ENCODE measurements around the gene SMARCA2.

DNA sequence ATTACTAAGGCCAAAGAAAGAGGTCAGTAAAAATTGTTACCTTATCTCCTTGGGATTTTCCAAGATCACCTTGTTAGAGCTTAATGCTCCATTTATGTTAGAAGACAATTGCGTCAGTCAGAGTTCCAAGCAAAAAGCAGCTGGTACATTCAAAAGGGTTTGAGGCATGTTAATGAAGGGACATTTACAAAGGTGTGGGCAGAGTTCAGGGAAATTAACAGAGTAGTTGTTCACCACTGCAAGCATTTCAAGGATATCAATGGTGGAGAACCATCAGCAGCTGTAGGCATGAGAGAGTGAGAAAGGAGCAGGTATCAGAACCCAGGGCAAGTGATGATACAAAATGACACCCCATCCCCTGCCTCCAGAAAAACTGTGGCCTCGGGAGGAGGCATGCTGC lies 17.0 kb upstream of the SMARCA2 start:
- no peak for TF ChIP-seq POLR2AphosphoS5 (IDR thresholded peaks at IDR 0.05)
- no peak for TF ChIP-seq EP300 (conservative IDR thresholded peaks at IDR 0.05; ENCODE audit: poor library complexity, severe bottlenecking)
- TF ChIP-seq TAF1 (IDR thresholded peaks at IDR 0.05; ENCODE audit: low read depth) = no peak
- TF ChIP-seq, protein P1, sequence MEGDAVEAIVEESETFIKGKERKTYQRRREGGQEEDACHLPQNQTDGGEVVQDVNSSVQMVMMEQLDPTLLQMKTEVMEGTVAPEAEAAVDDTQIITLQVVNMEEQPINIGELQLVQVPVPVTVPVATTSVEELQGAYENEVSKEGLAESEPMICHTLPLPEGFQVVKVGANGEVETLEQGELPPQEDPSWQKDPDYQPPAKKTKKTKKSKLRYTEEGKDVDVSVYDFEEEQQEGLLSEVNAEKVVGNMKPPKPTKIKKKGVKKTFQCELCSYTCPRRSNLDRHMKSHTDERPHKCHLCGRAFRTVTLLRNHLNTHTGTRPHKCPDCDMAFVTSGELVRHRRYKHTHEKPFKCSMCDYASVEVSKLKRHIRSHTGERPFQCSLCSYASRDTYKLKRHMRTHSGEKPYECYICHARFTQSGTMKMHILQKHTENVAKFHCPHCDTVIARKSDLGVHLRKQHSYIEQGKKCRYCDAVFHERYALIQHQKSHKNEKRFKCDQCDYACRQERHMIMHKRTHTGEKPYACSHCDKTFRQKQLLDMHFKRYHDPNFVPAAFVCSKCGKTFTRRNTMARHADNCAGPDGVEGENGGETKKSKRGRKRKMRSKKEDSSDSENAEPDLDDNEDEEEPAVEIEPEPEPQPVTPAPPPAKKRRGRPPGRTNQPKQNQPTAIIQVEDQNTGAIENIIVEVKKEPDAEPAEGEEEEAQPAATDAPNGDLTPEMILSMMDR (IDR thresholded peaks at IDR 0.05; ENCODE audit: poor library complexity, severe bottlenecking) = no peak
- no peak for TF ChIP-seq EZH2 (IDR thresholded peaks at IDR 0.05; ENCODE audit: borderline replicate concordance, insufficient read depth, low read length, poor library complexity, severe bottlenecking)
- TF ChIP-seq, protein P2, sequence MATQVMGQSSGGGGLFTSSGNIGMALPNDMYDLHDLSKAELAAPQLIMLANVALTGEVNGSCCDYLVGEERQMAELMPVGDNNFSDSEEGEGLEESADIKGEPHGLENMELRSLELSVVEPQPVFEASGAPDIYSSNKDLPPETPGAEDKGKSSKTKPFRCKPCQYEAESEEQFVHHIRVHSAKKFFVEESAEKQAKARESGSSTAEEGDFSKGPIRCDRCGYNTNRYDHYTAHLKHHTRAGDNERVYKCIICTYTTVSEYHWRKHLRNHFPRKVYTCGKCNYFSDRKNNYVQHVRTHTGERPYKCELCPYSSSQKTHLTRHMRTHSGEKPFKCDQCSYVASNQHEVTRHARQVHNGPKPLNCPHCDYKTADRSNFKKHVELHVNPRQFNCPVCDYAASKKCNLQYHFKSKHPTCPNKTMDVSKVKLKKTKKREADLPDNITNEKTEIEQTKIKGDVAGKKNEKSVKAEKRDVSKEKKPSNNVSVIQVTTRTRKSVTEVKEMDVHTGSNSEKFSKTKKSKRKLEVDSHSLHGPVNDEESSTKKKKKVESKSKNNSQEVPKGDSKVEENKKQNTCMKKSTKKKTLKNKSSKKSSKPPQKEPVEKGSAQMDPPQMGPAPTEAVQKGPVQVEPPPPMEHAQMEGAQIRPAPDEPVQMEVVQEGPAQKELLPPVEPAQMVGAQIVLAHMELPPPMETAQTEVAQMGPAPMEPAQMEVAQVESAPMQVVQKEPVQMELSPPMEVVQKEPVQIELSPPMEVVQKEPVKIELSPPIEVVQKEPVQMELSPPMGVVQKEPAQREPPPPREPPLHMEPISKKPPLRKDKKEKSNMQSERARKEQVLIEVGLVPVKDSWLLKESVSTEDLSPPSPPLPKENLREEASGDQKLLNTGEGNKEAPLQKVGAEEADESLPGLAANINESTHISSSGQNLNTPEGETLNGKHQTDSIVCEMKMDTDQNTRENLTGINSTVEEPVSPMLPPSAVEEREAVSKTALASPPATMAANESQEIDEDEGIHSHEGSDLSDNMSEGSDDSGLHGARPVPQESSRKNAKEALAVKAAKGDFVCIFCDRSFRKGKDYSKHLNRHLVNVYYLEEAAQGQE (IDR thresholded peaks at IDR 0.05; ENCODE audit: borderline replicate concordance) = no peak
- no peak for TF ChIP-seq MXI1 (conservative IDR thresholded peaks at IDR 0.05; ENCODE audit: poor library complexity, severe bottlenecking)
- no peak for TF ChIP-seq SMC3 (conservative IDR thresholded peaks at IDR 0.05; ENCODE audit: poor library complexity)
